ENCODE measurements around the gene DAPK1.
A peak's percentile ranks its signal among the peaks of the same experiment; 100 is the strongest.

DAPK1 gene

GRCh38 chr9:87713278-87713987 lies 215.8 kb downstream of the DAPK1 start:
- DNase-seq (ENCODE audit: low read depth in 2 of 2), result peak in 1 of 2 donors; percentile 39

GRCh38 chr9:87713988-87714330 lies 216.3 kb downstream of the DAPK1 start:
- no peak for DNase-seq (ENCODE audit: low read depth in 2 of 2)

GRCh38 chr9:87714819-87715218 lies 217.2 kb downstream of the DAPK1 start:
- no peak for DNase-seq (ENCODE audit: low read depth in 2 of 2)

- DNase-seq (ENCODE audit: low read depth in 2 of 2), result no peak
Measured at GRCh38 chr9:87716141-87716540, 218.5 kb downstream of the DAPK1 start.

- no peak for DNase-seq (ENCODE audit: low read depth in 2 of 2)
Measured at GRCh38 chr9:87717456-87717855, 219.8 kb downstream of the DAPK1 start.

- DNase-seq (ENCODE audit: low read depth in 2 of 2), result no peak
Measured at GRCh38 chr9:87718231-87718630, 220.6 kb downstream of the DAPK1 start.

- no peak for DNase-seq (ENCODE audit: low read depth in 2 of 2)
Measured at GRCh38 chr9:87718852-87719612, 221.4 kb downstream of the DAPK1 start.

GRCh38 chr9:87720173-87720572 lies 222.5 kb downstream of the DAPK1 start:
- no peak for DNase-seq (ENCODE audit: low read depth in 2 of 2)

- DNase-seq (ENCODE audit: low read depth in 2 of 2), result no peak
Measured at GRCh38 chr9:87722393-87723088, 224.9 kb downstream of the DAPK1 start.

- no peak for DNase-seq (ENCODE audit: low read depth in 2 of 2)
Measured at GRCh38 chr9:87725356-87725899, 227.8 kb downstream of the DAPK1 start.

GRCh38 chr9:87725900-87726709 lies 228.4 kb downstream of the DAPK1 start, which contains the start of gene CTSL:
Gene CTSL, plus strand, starts transcription at chr9:87726119. Its CDS starts 1,485 bp downstream, at chr9:87727604.
- no peak for DNase-seq (ENCODE audit: low read depth in 2 of 2)

- no peak for DNase-seq (ENCODE audit: low read depth in 2 of 2)
Measured at GRCh38 chr9:87729246-87729645, 231.6 kb downstream of the DAPK1 start.

GRCh38 chr9:87731321-87731720 lies 233.7 kb downstream of the DAPK1 start:
- DNase-seq (ENCODE audit: low read depth in 2 of 2), result no peak

GRCh38 chr9:87732344-87732743 lies 234.7 kb downstream of the DAPK1 start:
- no peak for DNase-seq (ENCODE audit: low read depth in 2 of 2)

GRCh38 chr9:87732756-87733155 lies 235.1 kb downstream of the DAPK1 start:
- DNase-seq (ENCODE audit: low read depth in 2 of 2), result no peak

- DNase-seq (ENCODE audit: low read depth in 2 of 2), result no peak
Measured at GRCh38 chr9:87733273-87734052, 235.8 kb downstream of the DAPK1 start.

- DNase-seq (ENCODE audit: low read depth in 2 of 2), result no peak
Measured at GRCh38 chr9:87734106-87734505, 236.4 kb downstream of the DAPK1 start.

GRCh38 chr9:87739546-87739945 lies 241.9 kb downstream of the DAPK1 start:
- no peak for DNase-seq (ENCODE audit: low read depth in 2 of 2)

- no peak for DNase-seq (ENCODE audit: low read depth in 2 of 2)
Measured at GRCh38 chr9:87740209-87740608, 242.5 kb downstream of the DAPK1 start.

GRCh38 chr9:87741326-87741725 lies 243.7 kb downstream of the DAPK1 start:
- DNase-seq (ENCODE audit: low read depth in 2 of 2), result no peak

GRCh38 chr9:87741891-87742290 lies 244.2 kb downstream of the DAPK1 start:
- DNase-seq (ENCODE audit: low read depth in 2 of 2), result no peak
